PFSK-1 (cell line): ENCODE results near the gene UBALD2.

Experiments
- POLR2AphosphoS5 ChIP-seq: IDR thresholded peaks from 2 replicates; pipeline ENCODE4 v1.6.1; 2012; ENCODE audit warnings: low read depth, mild to moderate bottlenecking, control low read depth, low read length, moderate library complexity
- TAF1 ChIP-seq: IDR thresholded peaks from 2 replicates; pipeline ENCODE4 v1.6.1; 2012; ENCODE audit warnings: low read length, control low read depth, borderline replicate concordance; ENCODE audit not compliant: insufficient read depth

DNA sequence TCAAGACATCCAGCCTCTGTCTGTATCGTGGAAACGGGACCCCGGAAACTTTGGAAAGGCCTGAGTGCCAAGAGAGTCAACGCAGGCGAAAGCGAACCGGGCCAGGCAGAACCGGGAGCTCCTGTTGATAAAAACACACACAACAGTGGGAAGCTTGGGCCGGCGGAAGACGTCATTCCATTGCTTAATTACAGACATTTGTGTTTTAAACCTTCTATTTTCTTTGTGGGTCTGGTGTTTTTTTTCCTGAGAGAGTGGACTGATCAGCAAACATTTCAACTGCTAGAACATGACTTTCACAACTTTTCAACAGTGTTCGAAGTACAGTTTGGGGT is 24.0 kb upstream of the UBALD2 start:
- TF ChIP-seq POLR2AphosphoS5 (no peak), TAF1 (no peak)
